Liver (tissue), 9 donors: Measurements from ENCODE around the gene DHCR7. TPM values are rescaled to one million over a fixed set of nuclear protein-coding genes. Genes with fewer than 3 reads are reported as not detected.

Experiments
- DNase-seq: peaks from one replicate; pipeline ENCODE4 v3.0.0-alpha.2; 2017; ENCODE audit warnings: low spot score
- H3K27ac ChIP-seq, 2 donors: one replicate each; pipeline ENCODE4 v1.7.0; 2013; ENCODE audit warnings: inconsistent platforms in 2 of 2, low read length in 2 of 2, control low read depth in 1 of 2, low read depth in 1 of 2, mild to moderate bottlenecking in 1 of 2
- H3K27me3 ChIP-seq, 4 donors: one replicate each; pipeline versions ENCODE4 v1.6.1 to v1.7.0; 2013; ENCODE audit warnings: low read length in 3 of 4, inconsistent platforms in 1 of 4, mild to moderate bottlenecking in 1 of 4, moderate library complexity in 1 of 4; ENCODE audit not compliant: control insufficient read depth in 4 of 4, insufficient read depth in 4 of 4
- H3K36me3 ChIP-seq, 4 donors: one replicate each; pipeline versions ENCODE4 v1.6.1 to v1.7.0; 2013; ENCODE audit warnings: low read length in 3 of 4, mild to moderate bottlenecking in 3 of 4, low read depth in 1 of 4, moderate library complexity in 1 of 4; ENCODE audit not compliant: control insufficient read depth in 4 of 4, insufficient read depth in 3 of 4
- H3K4me1 ChIP-seq, 4 donors: one replicate each; pipeline versions ENCODE4 v1.6.1 to v1.7.0; 2013; ENCODE audit warnings: low read length in 3 of 4, mild to moderate bottlenecking in 3 of 4, moderate library complexity in 1 of 4; ENCODE audit not compliant: control insufficient read depth in 4 of 4, insufficient read depth in 4 of 4
- H3K4me3 ChIP-seq, 3 donors: one replicate each; pipeline versions ENCODE4 v1.6.1 to v1.7.0; 2013; ENCODE audit warnings: low read length in 3 of 3, control low read depth in 1 of 3, low read depth in 1 of 3, mild to moderate bottlenecking in 1 of 3
- H3K9ac ChIP-seq, 2 donors: one replicate each; pipeline ENCODE4 v1.7.0; 2013; ENCODE audit warnings: low read length in 2 of 2, mild to moderate bottlenecking in 2 of 2, moderate library complexity in 2 of 2, control low read depth in 1 of 2, low read depth in 1 of 2
- H3K9me3 ChIP-seq, 4 donors: one replicate each; pipeline versions ENCODE4 v1.6.1 to v1.7.0; 2013; ENCODE audit warnings: low read length in 3 of 4; ENCODE audit not compliant: control insufficient read depth in 4 of 4
- EGR1 ChIP-seq, 2 donors: IDR thresholded peaks; 2 replicates each; pipeline ENCODE4 v1.6.1; 2016 to 2018; ENCODE audit warnings: antibody characterized with exemption in 2 of 2, low read depth in 2 of 2
- FOXA1 ChIP-seq: IDR thresholded peaks from 2 replicates; pipeline ENCODE4 v1.6.1; 2016; ENCODE audit warnings: antibody characterized with exemption
- FOXA2 ChIP-seq: IDR thresholded peaks from 2 replicates; pipeline ENCODE4 v1.6.1; 2016; ENCODE audit warnings: antibody characterized with exemption
- GABPA ChIP-seq, 2 donors: IDR thresholded peaks in 1 of 2; conservative IDR thresholded peaks in 1 of 2; 2 replicates each; pipeline ENCODE4 v1.6.1; 2016; ENCODE audit warnings: antibody characterized with exemption in 2 of 2, mild to moderate bottlenecking in 1 of 2, moderate library complexity in 1 of 2
- NR2F2 ChIP-seq: IDR thresholded peaks from 2 replicates; pipeline ENCODE4 v1.6.1; 2016; ENCODE audit warnings: antibody characterized with exemption
- RAD21 ChIP-seq, 2 donors: IDR thresholded peaks; 2 replicates each; pipeline ENCODE4 v1.6.1; 2016; ENCODE audit warnings: antibody characterized with exemption in 2 of 2, mild to moderate bottlenecking in 2 of 2
- REST ChIP-seq: IDR thresholded peaks from 2 replicates; pipeline ENCODE4 v1.6.1; 2016; ENCODE audit warnings: antibody characterized with exemption, mild to moderate bottlenecking
- SP1 ChIP-seq: IDR thresholded peaks from 2 replicates; pipeline ENCODE4 v1.6.1; 2018; ENCODE audit warnings: antibody characterized with exemption, mild to moderate bottlenecking
- TAF1 ChIP-seq: conservative IDR thresholded peaks from 2 replicates; pipeline ENCODE4 v1.6.1; 2016; ENCODE audit warnings: antibody characterized with exemption, mild to moderate bottlenecking
- YY1 ChIP-seq: IDR thresholded peaks from 2 replicates; pipeline ENCODE4 v1.6.1; 2016; ENCODE audit warnings: antibody characterized with exemption, mild to moderate bottlenecking
- WGBS: extraction: QIAGEN DNeasy Blood & Tissue Kit; methylation state at CpG from one replicate; pipeline ENCODE4 v1.1.7; 2013; 5-methylcytosine and 5-hydroxymethylcytosine counted together
- polyA plus RNA-seq, 2 donors: library from polyadenylated mRNA; stranded (reverse) in 1 of 2; unstranded in 1 of 2; fragments of 200-250 nt in 1 of 2; fragments of >200 nt in 1 of 2; fragmentation: Nextera tagmentation in 1 of 2; extraction: Ambion mirVana in 1 of 2; gene quantifications; one replicate each; pipeline versions ENCODE4 v1.2.1 to v1.2.3, GENCODE V29; 2013 to 2015
- total RNA-seq, 2 donors: library from RNA; depleted of rRNA; stranded (reverse); fragments of >200 nt; gene quantifications; one replicate each; pipeline ENCODE4 v1.2.3, GENCODE V29; 2014
- TF ChIP-seq, protein P1 (sequence below): fragments of 150-350 bp; IDR thresholded peaks from 2 replicates; pipeline ENCODE4 v1.5.1; 2017; ENCODE audit warnings: improper control_type of control experiment, low read depth, low read length; ENCODE audit not compliant: missing input control
- TF ChIP-seq, protein P2 (sequence below): IDR thresholded peaks from 2 replicates; pipeline ENCODE4 v1.6.1; 2016; ENCODE audit warnings: antibody characterized with exemption
- donor health status: healthy.
- donor health status: healthy.
- donor health status: healthy.
- donor health status: healthy.
- donor health status: healthy.

The DHCR7 gene
- total and polyA plus RNA-seq, 4 donors = 56.9 to 224 (median 172) TPM

GRCh38 chr11:71483692-71484091 is 35.5 kb upstream of the DHCR7 start:
- no peak for TF ChIP-seq TAF1
- no peak for TF ChIP-seq GABPA (IDR thresholded peaks at IDR 0.05 in 1 of 2, conservative IDR thresholded peaks at IDR 0.05 in 1 of 2)
- no peak for TF ChIP-seq SP1
- TF ChIP-seq FOXA2 = no peak
- no peak for TF ChIP-seq RAD21 (IDR thresholded peaks at IDR 0.05)
- TF ChIP-seq, protein P1, sequence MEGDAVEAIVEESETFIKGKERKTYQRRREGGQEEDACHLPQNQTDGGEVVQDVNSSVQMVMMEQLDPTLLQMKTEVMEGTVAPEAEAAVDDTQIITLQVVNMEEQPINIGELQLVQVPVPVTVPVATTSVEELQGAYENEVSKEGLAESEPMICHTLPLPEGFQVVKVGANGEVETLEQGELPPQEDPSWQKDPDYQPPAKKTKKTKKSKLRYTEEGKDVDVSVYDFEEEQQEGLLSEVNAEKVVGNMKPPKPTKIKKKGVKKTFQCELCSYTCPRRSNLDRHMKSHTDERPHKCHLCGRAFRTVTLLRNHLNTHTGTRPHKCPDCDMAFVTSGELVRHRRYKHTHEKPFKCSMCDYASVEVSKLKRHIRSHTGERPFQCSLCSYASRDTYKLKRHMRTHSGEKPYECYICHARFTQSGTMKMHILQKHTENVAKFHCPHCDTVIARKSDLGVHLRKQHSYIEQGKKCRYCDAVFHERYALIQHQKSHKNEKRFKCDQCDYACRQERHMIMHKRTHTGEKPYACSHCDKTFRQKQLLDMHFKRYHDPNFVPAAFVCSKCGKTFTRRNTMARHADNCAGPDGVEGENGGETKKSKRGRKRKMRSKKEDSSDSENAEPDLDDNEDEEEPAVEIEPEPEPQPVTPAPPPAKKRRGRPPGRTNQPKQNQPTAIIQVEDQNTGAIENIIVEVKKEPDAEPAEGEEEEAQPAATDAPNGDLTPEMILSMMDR = no peak
- TF ChIP-seq EGR1 (IDR thresholded peaks at IDR 0.05; ENCODE audit: low read depth in 2 of 2) = no peak
- TF ChIP-seq REST = no peak
- H3K27me3 ChIP-seq = no peaks in the 10 kb centered on the region
- no peak for DNase-seq
- 97% methylated on average over 6 of the region's 6 CpGs for WGBS
- no peak overlapping the region for H3K27ac ChIP-seq
- peaks cover 11 to 74% (median 46%) of the 10 kb centered on the region in 4 donors for H3K36me3 ChIP-seq
- no peaks in the 10 kb centered on the region for H3K9me3 ChIP-seq
- no peak overlapping the region for H3K9ac ChIP-seq
- no peaks in the 10 kb centered on the region for H3K4me1 ChIP-seq
- H3K4me3 ChIP-seq = no peak overlapping the region

DNA sequence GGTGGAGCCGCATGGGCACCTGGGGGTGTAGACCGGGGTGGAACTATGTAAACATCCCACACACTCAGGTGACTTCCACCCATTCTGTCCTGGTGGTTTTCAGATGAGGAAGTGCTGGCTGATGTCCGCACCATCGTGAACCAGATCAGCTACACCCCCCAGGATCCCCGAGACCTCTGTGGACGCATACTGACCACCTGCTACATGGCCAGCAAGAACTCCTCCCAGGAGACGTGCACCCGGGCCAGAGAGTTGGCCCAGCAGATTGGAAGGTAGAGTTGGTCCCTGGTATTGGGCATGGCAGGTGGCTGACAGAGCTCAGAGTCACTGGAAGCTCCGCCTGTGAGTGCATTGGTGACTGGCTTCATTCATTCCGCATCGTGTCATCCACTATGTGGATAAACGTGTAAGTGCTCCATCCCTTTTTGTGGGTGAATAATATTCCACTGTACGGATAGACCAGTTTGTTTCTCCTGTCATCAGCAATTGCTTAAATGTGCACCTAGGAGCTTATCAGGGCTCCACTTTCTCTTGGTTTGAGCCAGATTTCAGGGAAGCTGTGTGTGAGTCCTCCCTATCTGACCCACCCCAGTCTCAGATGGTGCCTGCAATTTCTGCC is 34.7 kb upstream of the DHCR7 start:
- TF ChIP-seq EGR1 (IDR thresholded peaks at IDR 0.05; ENCODE audit: low read depth in 2 of 2) (no peak), YY1 (no peak), GABPA (IDR thresholded peaks at IDR 0.05 in 1 of 2, conservative IDR thresholded peaks at IDR 0.05 in 1 of 2) (no peak), FOXA1 (no peak), NR2F2 (no peak)
- TF ChIP-seq, protein P1 = no peak
- TF ChIP-seq, protein P2, sequence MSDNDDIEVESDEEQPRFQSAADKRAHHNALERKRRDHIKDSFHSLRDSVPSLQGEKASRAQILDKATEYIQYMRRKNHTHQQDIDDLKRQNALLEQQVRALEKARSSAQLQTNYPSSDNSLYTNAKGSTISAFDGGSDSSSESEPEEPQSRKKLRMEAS = no peak
- no peak for DNase-seq

More for the DNA sequence above, 34.7 kb upstream of the DHCR7 start:
- H3K4me1 ChIP-seq = no peaks in the 10 kb centered on the region
- 97% methylated on average over 13 of the region's 13 CpGs for WGBS
- no peak overlapping the region for H3K4me3 ChIP-seq
- no peak overlapping the region for H3K9ac ChIP-seq
- H3K27ac ChIP-seq = no peak overlapping the region
- H3K9me3 ChIP-seq = no peaks in the 10 kb centered on the region
- peaks cover 11 to 79% (median 51%) of the 10 kb centered on the region in 4 donors for H3K36me3 ChIP-seq
- no peaks in the 10 kb centered on the region for H3K27me3 ChIP-seq
